CD4-positive, alpha-beta T cell (primary cell): ENCODE data around the gene PLCB1. TPM values are rescaled to one million over a fixed set of nuclear protein-coding genes. Genes with fewer than 3 reads are reported as not detected.

Source experiments
- ATAC-seq: fragments of 200-7000 bp; cut with Tn5 transposase; one replicate; pipeline ENCODE4 v1.10.0; 2022; ENCODE audit warnings: mild to moderate bottlenecking; ENCODE audit not compliant: poor library complexity
- CTCF ChIA-PET: fragments of 350-600 bp; sonication (Branson Sonifier 250); formaldehyde crosslinking; loops from one replicate; lab custom pipeline; 2021; ENCODE audit warnings: antibody characterized with exemption, inconsistent platforms; lab: Charles Lee
- POLR2A ChIA-PET: fragments of 350-600 bp; sonication (Branson Sonifier 250); formaldehyde crosslinking; loops from one replicate; lab custom pipeline; 2021; ENCODE audit warnings: antibody characterized with exemption, inconsistent platforms; lab: Charles Lee
- DNase-seq, 14 experiments: peaks; one replicate each; pipeline ENCODE4 v3.0.0-alpha.2; 2013 to 2020; ENCODE audit warnings: mixed read lengths in 2 of 14
- H3K27ac ChIP-seq, 2 donors: one replicate each; pipeline versions ENCODE4 v1.5.1 to v1.7.0; 2013; ENCODE audit warnings: low read length in 2 of 2, low read depth in 1 of 2, mild to moderate bottlenecking in 1 of 2
- H3K27me3 ChIP-seq, 2 experiments: 1 replicate in 1 of 2; 2 replicates in 1 of 2; pipeline versions ENCODE4 v1.6.1 to v1.7.0; 2013; ENCODE audit warnings: low read length in 2 of 2, control low read depth in 1 of 2, mild to moderate bottlenecking in 1 of 2, moderate library complexity in 1 of 2; ENCODE audit not compliant: insufficient read depth in 2 of 2, control insufficient read depth in 1 of 2
- H3K36me3 ChIP-seq: one replicate; pipeline ENCODE4 v1.6.1; 2013; ENCODE audit warnings: low read length, control low read depth; ENCODE audit not compliant: insufficient read depth
- H3K4me1 ChIP-seq: one replicate; pipeline ENCODE4 v1.6.1; 2013; ENCODE audit warnings: low read length, control low read depth; ENCODE audit not compliant: insufficient read depth
- H3K4me3 ChIP-seq: one replicate; pipeline ENCODE4 v1.5.1; 2013; ENCODE audit warnings: mild to moderate bottlenecking, low read length, moderate library complexity
- H3K9me3 ChIP-seq, 2 experiments: 1 replicate in 1 of 2; 2 replicates in 1 of 2; pipeline versions ENCODE4 v1.6.1 to v1.7.0; 2013; ENCODE audit warnings: low read length in 2 of 2, mild to moderate bottlenecking in 2 of 2, control low read depth in 1 of 2, moderate library complexity in 1 of 2; ENCODE audit not compliant: control insufficient read depth in 1 of 2, insufficient read depth in 1 of 2
- H3K27ac Mint-ChIP-seq: one replicate; pipeline ENCODE4 v1.8.0; 2020; ENCODE audit warnings: mixed read lengths
- H3K27me3 Mint-ChIP-seq: one replicate; pipeline ENCODE4 v1.8.0; 2021; ENCODE audit warnings: mixed read lengths
- H3K36me3 Mint-ChIP-seq: one replicate; pipeline ENCODE4 v1.8.0; 2021; ENCODE audit warnings: low read depth, mixed read lengths
- H3K4me1 Mint-ChIP-seq: one replicate; pipeline ENCODE4 v1.8.0; 2021; ENCODE audit warnings: low read depth, mixed read lengths
- H3K4me3 Mint-ChIP-seq: one replicate; pipeline ENCODE4 v1.8.0; 2020; ENCODE audit warnings: mild to moderate bottlenecking, mixed read lengths
- H3K9me3 Mint-ChIP-seq: one replicate; pipeline ENCODE4 v1.8.0; 2020; ENCODE audit warnings: mixed read lengths
- CTCF ChIP-seq: fragments of 200-600 bp; IDR thresholded peaks from one replicate; pipeline ENCODE4 v1.8.0; 2022; ENCODE audit warnings: antibody characterized with exemption, mild to moderate bottlenecking
- intact Hi-C, 2 experiments: fragments of 100-400 bp; cut with DNase I in 1 of 2; cut with micrococcal nuclease in 1 of 2; formaldehyde crosslinking; loops; one replicate each; pipeline versions ENCODE4 v1.15.1 to v1.9.0; 2023 to 2025; cut with DNase I, micrococcal nuclease
- total RNA-seq, 174 experiments: library from RNA in 2 of 174; stranded (reverse) in 2 of 174; gene quantifications; one replicate each; pipeline ENCODE4 v1.2.3 and lab custom pipeline; 2021 to 2026

The PLCB1 gene
- total RNA-seq, 2 experiments from 2014 or later, result 3.8 to 5.6 TPM

GRCh38 chr20:8394308-8394945 lies 262.4 kb downstream of the PLCB1 start:
- Mint-ChIP-seq H3K27me3 (no peaks in the 10 kb centered on the region), H3K9me3 (no peaks in the 10 kb centered on the region), H3K36me3 (no peaks in the 10 kb centered on the region), H3K27ac (no peak overlapping the region), H3K4me1 (peaks cover 2% of the 10 kb centered on the region), H3K4me3 (no peak overlapping the region)
- H3K4me3 ChIP-seq, result no peak overlapping the region
- no peak for TF ChIP-seq CTCF
- ATAC-seq (no peak), DNase-seq (peak in 3 of 14 experiments; percentile 25 to 53 (median 45))
- intact Hi-C loops, result no loop called here
- ChIA-PET POLR2A (no interaction called here), CTCF (no interaction called here)
- H3K9me3 ChIP-seq, result no peaks in the 10 kb centered on the region
- H3K27ac ChIP-seq, result no peak overlapping the region
- no peaks in the 10 kb centered on the region for H3K36me3 ChIP-seq
- H3K27me3 ChIP-seq, result no peaks in the 10 kb centered on the region
- no peaks in the 10 kb centered on the region for H3K4me1 ChIP-seq

- Histone ChIP-seq H3K36me3 (no peaks in the 10 kb centered on the region), H3K27me3 (no peaks in the 10 kb centered on the region), H3K9me3 (no peaks in the 10 kb centered on the region), H3K27ac (no peak overlapping the region), H3K4me3 (no peak overlapping the region), H3K4me1 (no peaks in the 10 kb centered on the region)
- no peak for ATAC-seq
- Mint-ChIP-seq H3K9me3 (no peaks in the 10 kb centered on the region), H3K4me3 (no peak overlapping the region), H3K4me1 (no peaks in the 10 kb centered on the region), H3K27me3 (no peaks in the 10 kb centered on the region), H3K36me3 (no peaks in the 10 kb centered on the region), H3K27ac (no peak overlapping the region)
- no peak for DNase-seq
- POLR2A ChIA-PET, result no interaction called here
- TF ChIP-seq CTCF, result no peak
- CTCF ChIA-PET, result no interaction called here
- intact Hi-C loops, result no loop called here
These were observed 263.9 kb downstream of the PLCB1 start for GRCh38 chr20:8395956-8396355.

GRCh38 chr20:8398263-8399051 lies 266.4 kb downstream of the PLCB1 start:
- no peaks in the 10 kb centered on the region for H3K27me3 ChIP-seq
- ChIA-PET CTCF (no interaction called here), POLR2A (no interaction called here)
- Mint-ChIP-seq H3K36me3 (no peaks in the 10 kb centered on the region), H3K4me1 (no peaks in the 10 kb centered on the region), H3K27me3 (no peaks in the 10 kb centered on the region), H3K4me3 (no peak overlapping the region), H3K9me3 (no peaks in the 10 kb centered on the region), H3K27ac (no peak overlapping the region)
- no peaks in the 10 kb centered on the region for H3K4me1 ChIP-seq
- no peak overlapping the region for H3K27ac ChIP-seq
- TF ChIP-seq CTCF, result no peak
- no peak overlapping the region for H3K4me3 ChIP-seq
- H3K36me3 ChIP-seq, result no peaks in the 10 kb centered on the region
- DNase-seq (no peak), ATAC-seq (no peak)
- H3K9me3 ChIP-seq, result no peaks in the 10 kb centered on the region
- intact Hi-C loops, result no loop called here
